Measurements from ENCODE around the gene MRTFB. TPM values are rescaled to one million over a fixed set of nuclear protein-coding genes. Genes with fewer than 3 reads are reported as not detected.

MRTFB gene
- total and polyA plus RNA-seq, 2 experiments from 2014 or later: 13.9 to 22.2 TPM

DNA sequence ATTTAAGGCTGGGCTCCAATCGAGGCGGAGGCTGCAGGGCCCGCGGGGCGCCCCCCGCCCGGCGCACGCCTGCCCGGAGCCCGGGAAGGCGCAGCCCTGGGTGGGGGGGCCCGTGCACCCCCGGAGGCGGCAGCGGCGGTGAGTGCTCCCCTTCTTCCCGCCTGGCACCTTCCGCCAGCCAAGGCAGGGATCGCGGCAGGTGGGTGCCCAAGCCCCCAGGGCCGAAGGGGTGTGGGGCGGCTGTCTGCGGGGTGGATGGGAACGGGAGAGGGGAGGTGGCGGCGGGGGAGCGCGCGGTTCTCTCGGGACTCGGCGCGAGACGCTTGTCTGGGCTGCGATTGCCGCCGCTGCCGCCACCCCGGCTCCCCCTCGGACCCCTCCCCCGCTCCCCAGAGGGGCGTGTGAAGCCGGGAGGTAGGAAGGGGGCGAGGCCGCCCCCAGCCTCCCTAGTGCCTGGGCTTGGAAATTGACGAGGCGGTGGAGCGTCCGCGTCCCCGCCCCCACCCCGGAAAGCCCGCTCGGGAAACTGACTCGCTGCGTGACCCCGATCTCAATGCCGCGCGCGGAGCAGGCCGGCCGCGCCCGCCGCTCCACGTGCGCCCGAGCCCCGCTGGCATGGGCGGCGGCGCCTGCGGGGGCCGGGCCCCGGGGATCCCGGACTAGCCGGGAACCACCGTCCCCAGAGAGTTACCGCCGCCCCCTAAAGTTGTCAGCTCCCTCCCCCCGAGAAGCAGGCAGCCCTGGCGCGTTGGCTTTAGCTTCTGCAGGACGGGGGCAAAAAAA lies 231.5 kb downstream of the MRTFB start:
- H3K36me3 Mint-ChIP-seq (ENCODE audit: low read depth): no peaks in the 10 kb centered on the region

More for the DNA sequence above, 231.5 kb downstream of the MRTFB start:
- no peak for TF ChIP-seq CTCF (conservative IDR thresholded peaks at IDR 0.05; ENCODE audit: low read depth in 2 of 2)
- TF ChIP-seq EZH2 (IDR thresholded peaks at IDR 0.05; ENCODE audit: low read depth, unreplicated experiment): no peak
- TF ChIP-seq ZNF114 (CRISPR knock-in tag; IDR thresholded peaks at IDR 0.05): no peak
- TF ChIP-seq POLR2AphosphoS5 (IDR thresholded peaks at IDR 0.05; ENCODE audit: low read depth): no peak
- TF ChIP-seq ETS1 (IDR thresholded peaks at IDR 0.05): no peak
- TF ChIP-seq ZNF331 (CRISPR knock-in tag; IDR thresholded peaks at IDR 0.05; ENCODE audit: low read depth): no peak
- TF ChIP-seq JUNB (IDR thresholded peaks at IDR 0.05; ENCODE audit: unreplicated experiment): no peak
- no peak for TF ChIP-seq NANOG (IDR thresholded peaks at IDR 0.05; ENCODE audit: borderline replicate concordance)
- no peak for TF ChIP-seq ZNF462 (CRISPR knock-in tag; IDR thresholded peaks at IDR 0.05)
- TF ChIP-seq EZH2phosphoT487 (IDR thresholded peaks at IDR 0.05; ENCODE audit: unreplicated experiment): no peak
- TF ChIP-seq STAT1 (IDR thresholded peaks at IDR 0.05; ENCODE audit: unreplicated experiment): no peak
- no peak for TF ChIP-seq REST (IDR thresholded peaks at IDR 0.05; ENCODE audit: unreplicated experiment)
- Histone ChIP-seq H3K4me3 (peak overlapping the region; percentile 86), H3K79me2 (replicated peaks; ENCODE audit: insufficient read depth) (peaks cover 47% of the 10 kb centered on the region), H4K20me1 (replicated peaks; ENCODE audit: insufficient read depth) (no peaks in the 10 kb centered on the region; the same call in 1 of the 2 replicates), H3K4me1 (ENCODE audit: insufficient read depth) (peaks cover 44% of the 10 kb centered on the region), H3K9me2 (ENCODE audit: insufficient read depth) (no peaks in the 10 kb centered on the region), H2AFZ (peak overlapping the region; percentile 86), H3K36me3 (ENCODE audit: insufficient read depth) (no peaks in the 10 kb centered on the region), H3F3A (replicated peaks; ENCODE audit: low read depth) (peaks cover 7% of the 10 kb centered on the region; the same call in 1 of the 2 replicates), H3K4me2 (peak overlapping the region; percentile 98), H3K27me3 (ENCODE audit: insufficient read depth) (peaks cover 16% of the 10 kb centered on the region; the same call in 1 of the 2 replicates), H3K27ac (ENCODE audit: low read depth) (no peak overlapping the region)
- H3K4me3 Mint-ChIP-seq: peak overlapping the region; percentile 94
- ATAC-seq: peak; percentile 9
- DNase-seq (ENCODE audit: low spot score): peak; percentile 72
- H3K4me1 Mint-ChIP-seq: peaks cover 45% of the 10 kb centered on the region
- no peak overlapping the region for H3K27ac Mint-ChIP-seq
- H3K9me3 Mint-ChIP-seq: no peaks in the 10 kb centered on the region
- peaks cover 30% of the 10 kb centered on the region for H3K27me3 Mint-ChIP-seq (ENCODE audit: insufficient read depth, low read depth, poor library complexity)
